Gastrocnemius medialis (tissue), 4 donors: ENCODE measurements around the gene C3orf33.

ENCODE experiments used
- CTCF ChIP-seq, 5 experiments: fragments of 450-650 bp in 3 of 5; fragments of 200-600 bp in 2 of 5; sonication (generic) in 2 of 5; IDR thresholded peaks in 4 of 5; conservative IDR thresholded peaks in 1 of 5; 1 replicate in 4 of 5; 2 replicates in 1 of 5; pipeline ENCODE4 v1.5.1; 2016 to 2019; ENCODE audit warnings: antibody characterized with exemption in 5 of 5, mild to moderate bottlenecking in 3 of 5, moderate library complexity in 3 of 5
- POLR2A ChIP-seq, 2 donors: fragments of 450-650 bp; IDR thresholded peaks; one replicate each; pipeline ENCODE4 v1.6.1; 2017; ENCODE audit warnings: antibody characterized with exemption in 2 of 2, mild to moderate bottlenecking in 2 of 2, moderate library complexity in 2 of 2

GRCh38 chr3:155791190-155791589 lies 14.9 kb downstream of the C3orf33 start:
- TF ChIP-seq CTCF (IDR thresholded peaks at IDR 0.05 in 4 of 5, conservative IDR thresholded peaks at IDR 0.05 in 1 of 5) (no peak), POLR2A (IDR thresholded peaks at IDR 0.05) (no peak)
